HG03457 (cell line): Measurements from ENCODE around the gene FRRS1L.

Experiments used
- ATAC-seq: cut with Tn5 transposase; IDR thresholded peaks from one replicate; pipeline ENCODE4 v1.9.1; 2021; ENCODE audit warnings: moderate number of reproducible peaks; ENCODE audit not compliant: unreplicated experiment

Gene FRRS1L, protein sequence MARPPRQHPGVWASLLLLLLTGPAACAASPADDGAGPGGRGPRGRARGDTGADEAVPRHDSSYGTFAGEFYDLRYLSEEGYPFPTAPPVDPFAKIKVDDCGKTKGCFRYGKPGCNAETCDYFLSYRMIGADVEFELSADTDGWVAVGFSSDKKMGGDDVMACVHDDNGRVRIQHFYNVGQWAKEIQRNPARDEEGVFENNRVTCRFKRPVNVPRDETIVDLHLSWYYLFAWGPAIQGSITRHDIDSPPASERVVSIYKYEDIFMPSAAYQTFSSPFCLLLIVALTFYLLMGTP

DNA sequence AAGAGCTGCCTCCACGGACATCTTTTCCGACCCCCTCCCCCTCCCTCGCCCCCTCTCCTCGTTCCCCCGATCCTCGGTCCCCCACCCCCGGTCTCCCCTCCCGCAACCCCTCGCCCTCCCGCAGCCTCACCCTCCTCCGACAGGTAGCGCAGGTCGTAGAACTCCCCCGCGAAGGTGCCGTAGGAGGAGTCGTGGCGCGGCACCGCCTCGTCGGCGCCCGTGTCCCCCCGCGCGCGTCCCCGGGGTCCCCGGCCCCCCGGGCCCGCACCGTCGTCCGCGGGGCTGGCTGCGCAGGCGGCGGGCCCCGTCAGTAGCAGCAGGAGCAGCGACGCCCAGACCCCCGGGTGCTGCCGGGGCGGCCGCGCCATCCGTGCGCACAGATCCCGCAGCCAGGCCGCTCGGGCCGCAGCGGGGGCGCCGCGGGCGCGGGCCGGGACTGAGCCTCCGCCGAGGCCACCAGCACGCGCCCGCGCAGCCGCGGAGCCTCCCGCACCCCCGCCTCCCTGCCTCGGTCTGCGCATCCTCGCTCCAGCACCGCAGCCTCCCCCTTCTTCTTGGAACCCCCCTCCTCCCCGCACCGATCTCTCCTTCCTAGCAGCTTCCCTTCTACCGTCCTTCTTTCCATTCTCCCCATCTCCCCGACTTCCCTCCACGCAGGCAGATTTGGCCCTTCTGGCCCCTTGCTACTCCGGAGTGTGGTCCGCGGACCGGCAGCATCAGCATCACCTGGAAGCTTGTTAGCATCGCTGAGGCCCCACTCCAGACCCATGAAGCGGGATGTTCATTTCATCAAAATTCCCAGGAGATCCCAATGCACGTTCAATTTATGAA lies at the start of gene FRRS1L:
FRRS1L (minus strand) TSS at position 479 of the 831 bp plus-strand sequence; CDS start at position 368, 111 bp downstream.
- no peak for ATAC-seq

DNA sequence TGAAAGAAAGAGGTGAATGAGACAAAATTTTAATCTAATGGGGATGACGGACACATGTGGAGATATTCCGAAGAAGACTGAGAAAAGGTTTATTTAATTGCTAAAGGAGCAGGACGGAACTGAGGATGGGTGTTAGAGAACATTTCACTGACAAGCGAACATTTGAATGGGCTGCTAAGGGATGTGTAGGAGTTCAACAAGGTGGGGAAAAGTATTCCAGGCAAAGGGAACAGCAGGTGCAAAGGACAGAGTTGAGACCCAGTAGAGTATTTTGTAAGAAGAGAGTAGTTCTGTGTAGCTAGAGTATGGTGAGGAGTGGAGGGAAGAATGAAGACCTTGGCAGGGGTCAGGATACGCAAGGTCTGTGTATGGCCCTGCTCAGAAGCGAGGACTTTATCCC lies 47.4 kb upstream of the FRRS1L start:
- no peak for ATAC-seq

DNA sequence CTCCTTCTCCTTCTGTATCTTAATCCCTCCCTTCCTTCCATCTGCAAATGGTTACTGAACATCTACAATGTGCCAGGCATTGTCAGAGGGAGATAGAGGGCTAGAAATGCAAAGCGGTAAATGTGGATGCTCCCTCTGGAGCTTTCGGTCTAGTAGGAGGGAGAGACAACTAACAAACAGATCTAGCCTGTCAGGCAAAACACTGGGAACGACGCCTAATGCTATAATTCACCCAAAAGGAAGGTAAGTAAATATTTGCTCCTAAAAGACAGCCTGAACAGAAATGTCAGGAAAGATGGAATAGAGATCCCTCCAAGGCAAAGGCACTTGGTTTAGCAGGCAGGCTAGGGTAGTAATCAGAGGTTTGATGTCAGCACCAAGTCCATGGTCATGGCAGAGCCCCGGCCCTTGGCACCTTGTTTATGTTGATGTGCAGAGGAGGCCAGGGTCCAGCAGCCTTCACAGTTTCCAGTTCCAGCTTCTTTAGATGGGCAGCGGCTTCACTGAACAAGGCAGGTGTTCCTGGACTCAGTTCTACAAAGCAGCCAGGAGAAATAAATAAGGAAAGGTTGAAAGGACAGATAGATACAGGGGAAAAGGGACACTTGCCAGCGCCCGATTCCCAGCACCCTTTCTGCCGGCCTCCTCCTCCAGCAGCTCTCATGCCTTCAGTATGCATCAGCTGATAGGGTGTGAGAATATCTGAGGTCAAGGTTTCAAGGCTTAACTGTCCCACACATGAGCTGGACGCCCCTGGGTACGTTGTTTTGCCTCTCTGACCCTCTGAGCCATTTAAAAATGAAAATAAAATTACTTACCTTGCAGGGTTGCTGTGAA lies 46.5 kb upstream of the FRRS1L start:
- ATAC-seq: no peak

- ATAC-seq: no peak
Measured at GRCh38 chr9:109212768-109213167, 45.7 kb upstream of the FRRS1L start.

GRCh38 chr9:109206670-109207069 lies 39.6 kb upstream of the FRRS1L start:
- ATAC-seq: no peak

- no peak for ATAC-seq
Measured at GRCh38 chr9:109205526-109205925, 38.5 kb upstream of the FRRS1L start.

DNA sequence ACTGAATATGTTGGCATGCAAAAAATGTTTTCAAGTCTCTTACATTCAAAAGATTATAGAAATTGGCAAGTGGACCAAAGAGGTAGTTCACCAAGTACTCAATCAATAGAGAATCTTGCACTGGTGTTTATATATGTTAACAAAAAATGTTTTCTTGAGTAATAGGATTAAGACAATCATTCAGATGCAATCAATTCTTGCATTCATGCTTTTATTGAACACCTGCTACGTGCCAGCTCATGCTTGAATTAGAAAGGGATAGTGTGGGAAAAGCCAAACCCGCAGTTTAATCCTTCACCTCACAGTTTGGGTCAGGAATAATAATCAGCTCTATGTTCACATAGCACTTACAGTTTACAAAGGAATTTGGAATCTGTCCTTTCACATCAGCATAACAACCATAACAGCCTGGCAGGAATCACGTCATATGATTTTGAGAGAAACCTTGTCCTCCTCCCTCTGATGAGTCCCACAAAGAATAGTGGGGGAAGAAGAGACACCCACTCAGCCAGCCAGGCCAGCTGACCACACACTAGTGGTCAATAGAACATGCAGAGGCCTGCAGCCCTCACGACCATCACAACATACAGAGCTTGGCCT lies 36.8 kb upstream of the FRRS1L start:
- no peak for ATAC-seq

DNA sequence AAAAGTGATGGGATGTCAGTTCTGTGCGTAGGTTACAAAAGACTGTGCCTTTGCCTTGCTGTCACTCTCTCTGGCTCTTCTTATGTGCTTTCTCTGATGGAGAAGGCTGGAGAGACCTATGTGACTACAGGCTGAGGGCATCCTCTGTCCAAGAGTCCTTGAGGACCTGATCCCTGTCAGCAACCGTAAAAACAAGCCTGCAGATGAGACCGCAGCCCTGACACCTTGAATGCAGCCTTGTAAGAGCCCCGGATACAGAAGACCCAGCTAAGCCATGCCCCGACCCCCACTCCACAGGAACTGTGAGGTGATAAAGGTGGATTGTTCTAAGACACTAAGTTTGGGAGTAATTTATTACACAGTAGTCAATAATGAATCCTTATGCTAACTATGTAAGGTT lies 32.6 kb upstream of the FRRS1L start:
- ATAC-seq: no peak

DNA sequence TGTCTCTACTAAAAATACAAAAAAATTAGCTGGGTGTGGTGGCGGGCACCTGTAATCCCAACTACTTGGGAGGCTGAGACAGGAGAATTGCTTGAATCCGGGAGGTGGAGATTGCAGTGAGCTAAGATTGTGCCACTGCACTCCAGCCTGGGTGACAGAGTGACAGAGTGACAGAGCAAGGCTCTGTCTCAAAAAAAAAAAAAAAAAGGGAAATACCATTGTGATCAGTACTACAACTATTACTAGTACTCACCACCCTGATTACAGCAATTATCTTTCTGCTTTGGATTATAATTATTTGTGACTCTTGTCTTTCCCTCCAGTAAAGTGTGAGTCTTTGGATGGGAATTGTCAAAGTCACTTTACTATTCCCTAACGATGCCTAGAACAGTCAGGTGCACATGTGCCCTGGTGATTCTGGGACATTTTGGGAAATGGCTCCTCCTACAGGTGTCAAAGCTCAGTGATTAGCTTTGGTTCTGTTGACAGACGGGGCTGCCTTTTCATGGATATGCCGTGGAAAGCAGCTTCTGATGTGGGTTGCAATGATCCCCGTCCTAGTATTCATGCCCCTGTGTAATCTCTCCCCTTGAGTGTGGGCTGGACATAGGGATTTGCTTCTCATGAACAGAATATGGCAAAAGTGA lies 31.8 kb upstream of the FRRS1L start:
- ATAC-seq: no peak

DNA sequence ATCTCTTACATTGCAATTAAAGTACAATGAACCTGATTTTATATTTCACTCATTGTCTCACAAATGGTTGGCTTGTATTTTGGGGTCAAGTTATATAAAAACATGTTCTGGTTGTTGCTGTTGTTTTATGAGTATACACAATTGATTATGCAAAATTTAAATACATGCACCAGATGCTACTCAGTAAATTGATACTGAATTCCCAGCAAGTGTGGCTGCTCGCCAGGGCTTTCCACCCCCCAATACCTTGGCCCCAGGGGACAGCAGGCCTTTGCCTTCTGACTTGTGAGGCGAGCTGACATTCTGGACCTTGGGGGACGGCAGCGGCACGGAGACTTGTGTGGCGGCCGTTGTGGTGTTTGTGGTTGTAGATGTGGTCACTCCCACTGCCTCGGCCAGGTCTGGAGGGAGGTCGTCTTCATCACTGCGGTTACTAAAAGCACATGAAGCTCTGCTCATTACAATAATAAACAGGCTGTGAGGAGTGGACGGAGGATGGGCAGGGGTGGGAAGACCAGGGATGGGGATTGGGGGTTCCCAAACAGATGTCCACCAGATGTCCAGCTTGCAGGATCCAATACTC lies 27.0 kb upstream of the FRRS1L start:
- ATAC-seq: no peak

GRCh38 chr9:109192732-109193361 lies 25.8 kb upstream of the FRRS1L start:
- ATAC-seq: no peak

- no peak for ATAC-seq
Measured at GRCh38 chr9:109191746-109192145, 24.7 kb upstream of the FRRS1L start.

DNA sequence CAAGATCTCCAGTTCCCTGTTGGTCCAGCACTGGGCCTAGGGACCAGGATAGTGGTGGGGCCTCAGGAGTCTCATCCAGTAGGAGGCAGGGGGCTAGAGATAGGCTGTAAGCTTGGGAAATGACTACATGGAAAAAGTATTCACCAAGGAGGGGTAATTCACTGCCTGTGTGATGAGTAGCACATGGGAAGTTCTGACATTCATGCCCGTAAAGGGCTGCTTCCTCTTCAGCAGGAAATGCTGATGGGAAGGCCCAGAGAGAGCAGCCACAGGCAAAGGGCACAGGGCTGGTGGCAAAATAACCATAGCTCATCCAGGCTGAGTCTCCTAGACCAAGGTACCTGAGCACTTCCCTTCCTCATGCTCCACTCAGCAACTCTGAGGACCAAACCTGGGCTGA lies 23.1 kb upstream of the FRRS1L start:
- no peak for ATAC-seq

DNA sequence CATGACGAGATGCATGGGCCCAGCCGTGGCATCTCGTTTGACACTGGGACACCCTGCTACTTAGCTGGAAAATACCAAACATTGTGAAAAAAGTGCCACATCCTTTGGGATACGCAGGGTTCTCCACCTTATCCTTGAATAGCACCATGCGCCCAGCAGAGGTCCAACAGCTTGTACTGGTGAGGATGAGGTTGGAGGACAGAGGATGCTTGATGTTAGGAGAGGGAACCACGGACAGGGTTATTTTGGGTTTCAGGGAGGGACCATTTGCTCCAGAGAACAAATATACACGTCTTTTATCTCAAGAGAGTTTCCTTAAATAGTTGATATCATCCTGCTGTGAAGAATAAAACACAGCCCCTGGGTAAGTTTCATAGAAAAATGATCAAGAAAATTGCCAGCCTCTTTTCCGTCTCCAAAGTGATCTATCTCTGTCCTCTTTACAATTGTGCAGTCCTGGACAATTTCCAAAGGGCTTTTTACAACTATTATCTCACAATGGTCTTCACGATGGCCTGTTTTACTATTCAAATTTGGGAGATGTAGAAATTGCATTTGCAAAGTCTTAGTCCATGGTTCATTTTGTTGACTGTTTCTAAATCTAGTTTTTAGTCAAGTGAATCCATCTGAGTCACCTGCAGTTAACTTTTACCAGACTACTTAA lies 19.9 kb upstream of the FRRS1L start:
- no peak for ATAC-seq

DNA sequence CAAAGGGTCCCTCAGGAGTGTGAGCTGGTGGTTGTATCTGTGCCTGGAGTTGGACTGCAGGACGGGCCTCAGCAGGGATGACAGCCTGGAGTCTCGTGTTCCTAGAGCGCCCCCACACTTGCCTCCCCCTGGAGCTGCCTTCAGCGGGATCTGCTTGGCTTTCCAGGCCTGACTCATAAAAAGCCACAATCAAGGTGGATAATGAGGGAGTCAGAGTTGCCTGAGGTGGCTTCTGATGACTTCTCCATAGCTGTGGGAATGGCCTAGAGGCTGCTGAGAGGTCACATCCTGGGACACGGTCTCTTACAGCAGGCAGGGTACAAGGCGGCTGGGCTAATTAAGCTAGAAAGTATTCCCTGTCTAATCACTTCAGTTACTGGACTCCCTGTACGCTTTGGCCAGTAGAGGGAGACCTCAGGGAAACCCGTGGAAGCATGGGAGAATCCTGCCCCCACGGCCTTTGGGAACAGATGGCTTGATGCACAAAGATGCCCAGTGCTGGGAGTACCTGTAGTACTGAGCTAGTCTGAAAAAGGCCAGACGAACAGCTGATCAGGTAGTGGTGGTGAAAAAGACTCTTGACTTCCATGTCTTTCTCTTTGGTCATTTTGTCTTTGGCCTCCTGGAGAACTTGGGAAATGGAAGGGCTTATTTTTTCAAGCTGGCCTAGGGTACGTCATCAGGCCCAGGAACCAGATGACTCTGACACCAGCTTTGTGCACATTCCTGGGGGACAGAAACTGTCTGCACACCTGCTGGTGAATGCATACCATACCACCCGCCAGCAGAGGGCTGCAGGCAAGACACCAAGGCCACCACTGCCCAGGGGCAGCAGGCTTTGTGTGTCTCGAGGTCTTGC lies 16.1 kb upstream of the FRRS1L start:
- ATAC-seq: no peak

- no peak for ATAC-seq
Measured at GRCh38 chr9:109182550-109182939, 15.5 kb upstream of the FRRS1L start.

GRCh38 chr9:109181284-109181683 lies 14.2 kb upstream of the FRRS1L start:
- no peak for ATAC-seq

DNA sequence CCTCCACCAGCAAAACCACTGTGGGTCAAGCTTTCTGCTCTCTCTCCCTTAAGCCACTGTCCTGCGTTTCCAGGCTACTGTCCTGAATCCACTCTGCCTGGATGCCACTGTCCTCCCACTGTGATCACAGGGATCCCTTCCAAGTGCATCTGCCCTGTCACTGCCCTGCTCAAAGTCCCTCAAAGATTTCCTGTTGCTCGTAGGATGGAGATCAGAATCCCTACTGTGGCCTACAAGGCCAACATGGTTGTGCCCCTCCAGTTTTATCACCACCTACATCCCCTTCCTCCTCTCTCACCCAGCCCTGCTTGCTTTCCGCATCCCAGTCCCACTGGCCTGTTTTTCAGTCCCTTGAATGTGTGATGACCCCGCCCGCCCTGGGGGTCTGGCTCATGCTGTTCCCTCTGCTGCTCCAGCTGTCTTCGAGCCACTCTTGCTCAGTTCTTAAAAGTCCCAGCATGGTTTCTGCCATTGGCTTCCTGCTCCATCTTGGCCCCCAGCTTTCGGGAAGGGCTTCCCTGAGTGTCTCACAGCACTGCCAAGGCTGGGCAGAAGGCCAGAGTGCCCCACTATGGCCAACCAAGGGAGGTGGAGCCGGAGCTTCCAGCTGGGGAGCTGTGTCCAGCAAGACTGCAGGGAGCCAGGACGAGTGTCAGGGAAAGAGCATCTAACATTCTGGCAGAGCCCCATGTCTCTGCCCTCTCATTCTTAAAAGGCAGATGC lies 12.9 kb upstream of the FRRS1L start:
- no peak for ATAC-seq
